GM12864 (cell line): ENCODE data around the gene CCDC50.

Experiments used
- DNase-seq: peaks from one replicate; pipeline ENCODE4 v3.0.0-alpha.2; 2011; ENCODE audit warnings: low read depth
- H3K4me3 ChIP-seq: 2 replicates; pipeline ENCODE4 v1.5.1; 2011; ENCODE audit warnings: mild to moderate bottlenecking, low read depth, low read length, control low read depth
- TF ChIP-seq, protein P1 (sequence below): IDR thresholded peaks from 2 replicates; pipeline ENCODE4 v1.5.1; 2011; ENCODE audit warnings: low read depth, mild to moderate bottlenecking, moderate library complexity, low read length, control low read depth, inconsistent platforms; ENCODE audit errors: missing control alignments

CCDC50 gene

GRCh38 chr3:191329654-191330529 is 698 bp downstream of the CCDC50 start, which contains the start of gene UTS2B:
TSS of gene UTS2B (minus strand) at chr3:191330526. CDS start at chr3:191282189, 48,337 bp downstream.
- H3K4me3 ChIP-seq, result peak within 1 kb of the TSS; percentile 86
- DNase-seq, result no peak
- TF ChIP-seq, protein P1, sequence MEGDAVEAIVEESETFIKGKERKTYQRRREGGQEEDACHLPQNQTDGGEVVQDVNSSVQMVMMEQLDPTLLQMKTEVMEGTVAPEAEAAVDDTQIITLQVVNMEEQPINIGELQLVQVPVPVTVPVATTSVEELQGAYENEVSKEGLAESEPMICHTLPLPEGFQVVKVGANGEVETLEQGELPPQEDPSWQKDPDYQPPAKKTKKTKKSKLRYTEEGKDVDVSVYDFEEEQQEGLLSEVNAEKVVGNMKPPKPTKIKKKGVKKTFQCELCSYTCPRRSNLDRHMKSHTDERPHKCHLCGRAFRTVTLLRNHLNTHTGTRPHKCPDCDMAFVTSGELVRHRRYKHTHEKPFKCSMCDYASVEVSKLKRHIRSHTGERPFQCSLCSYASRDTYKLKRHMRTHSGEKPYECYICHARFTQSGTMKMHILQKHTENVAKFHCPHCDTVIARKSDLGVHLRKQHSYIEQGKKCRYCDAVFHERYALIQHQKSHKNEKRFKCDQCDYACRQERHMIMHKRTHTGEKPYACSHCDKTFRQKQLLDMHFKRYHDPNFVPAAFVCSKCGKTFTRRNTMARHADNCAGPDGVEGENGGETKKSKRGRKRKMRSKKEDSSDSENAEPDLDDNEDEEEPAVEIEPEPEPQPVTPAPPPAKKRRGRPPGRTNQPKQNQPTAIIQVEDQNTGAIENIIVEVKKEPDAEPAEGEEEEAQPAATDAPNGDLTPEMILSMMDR, result no peak

DNA sequence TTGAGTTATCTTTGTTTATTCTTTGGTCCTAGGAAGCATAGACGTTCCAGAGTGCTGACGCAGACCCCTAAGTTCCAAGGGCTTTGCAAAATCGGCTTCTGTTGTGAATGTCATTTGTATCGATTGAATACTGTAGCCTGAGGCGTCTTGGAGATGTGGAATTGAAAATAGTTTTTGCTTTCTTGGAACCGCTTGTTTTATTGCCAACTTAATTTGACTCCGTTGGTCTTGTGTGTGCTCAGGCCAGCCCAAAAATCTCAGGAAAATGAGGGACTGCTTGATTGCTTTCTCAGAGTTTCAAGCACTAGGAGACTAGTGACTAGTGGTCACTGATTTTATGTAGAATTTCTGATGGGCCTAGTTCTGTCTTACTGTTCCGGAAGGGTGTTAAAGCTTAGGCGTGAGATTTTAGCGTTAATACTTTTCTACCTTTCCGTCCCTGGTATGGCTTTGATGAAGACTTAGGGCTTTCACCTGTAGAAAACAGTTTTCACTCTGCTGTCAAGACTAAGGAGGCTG is 1.4 kb downstream of the CCDC50 start:
- DNase-seq, result no peak
- TF ChIP-seq, protein P1, result no peak
- peak overlapping the region; percentile 86 for H3K4me3 ChIP-seq

DNA sequence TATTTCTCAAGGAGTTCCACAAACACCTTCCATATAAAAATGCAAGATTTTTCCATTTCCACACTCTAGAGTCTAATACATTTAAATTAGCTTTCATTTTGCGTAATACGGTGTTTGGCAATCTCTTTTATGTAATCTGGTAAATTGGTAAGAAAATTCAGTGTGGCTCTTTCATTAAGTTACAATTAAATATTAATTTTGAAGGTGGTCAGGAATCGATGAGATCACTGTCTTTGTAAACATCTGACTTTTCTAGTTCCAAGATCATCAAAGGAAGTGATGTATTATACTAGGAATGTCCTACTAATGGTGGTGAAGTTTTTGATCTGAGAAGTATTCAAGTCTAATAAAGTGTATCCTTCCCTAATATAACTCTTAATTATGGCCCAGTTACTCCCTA is 2.2 kb downstream of the CCDC50 start:
- TF ChIP-seq, protein P1, result no peak
- no peak for DNase-seq
- peak overlapping the region; percentile 86 for H3K4me3 ChIP-seq

DNA sequence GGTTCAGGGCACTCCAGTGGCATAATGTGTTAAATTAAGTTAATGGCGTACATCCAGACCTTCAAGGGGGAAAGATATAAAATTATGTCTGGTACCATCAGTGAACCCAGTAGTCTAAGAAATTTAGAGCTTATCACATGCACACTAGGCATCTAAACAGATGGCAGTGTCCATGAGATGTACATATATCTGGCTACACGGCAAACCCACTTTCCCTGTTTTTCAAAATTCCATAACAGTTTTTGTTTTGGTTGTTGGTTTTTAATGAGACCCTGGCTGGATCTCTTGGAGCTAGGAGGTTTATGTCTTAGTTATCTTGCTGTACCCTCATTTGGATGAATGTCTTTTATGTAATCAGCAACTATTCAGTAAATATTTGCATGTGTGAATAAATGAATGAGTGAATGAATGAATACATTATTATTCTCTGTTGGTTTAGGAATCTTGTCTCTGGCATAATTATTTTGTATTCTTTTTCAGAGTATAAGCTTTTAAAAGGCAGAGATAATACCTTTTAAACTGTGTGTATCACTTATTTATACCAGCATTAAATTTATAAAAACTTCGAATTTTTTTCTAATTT is 4.2 kb downstream of the CCDC50 start:
- no peak overlapping the region for H3K4me3 ChIP-seq

GRCh38 chr3:191334346-191334893 is 5.2 kb downstream of the CCDC50 start:
- TF ChIP-seq, protein P1, result no peak

More for the DNA sequence above, 4.2 kb downstream of the CCDC50 start:
- DNase-seq, result no peak
- TF ChIP-seq, protein P1, result no peak

GRCh38 chr3:191336833-191337232 is 7.6 kb downstream of the CCDC50 start:
- no peak overlapping the region for H3K4me3 ChIP-seq
- no peak for DNase-seq
- TF ChIP-seq, protein P1, result no peak

More at GRCh38 chr3:191334346-191334893, 5.2 kb downstream of the CCDC50 start:
- H3K4me3 ChIP-seq, result no peak overlapping the region; the same call in 1 of the 2 replicates
- DNase-seq, result no peak
